ENCODE data around the gene LEFTY1.
A peak's percentile ranks its signal among the peaks of the same experiment; 100 is the strongest.
"Not testable (repeated sequence)": the region's sequence is repeated elsewhere in the genome, so short reads cannot be mapped to it uniquely, and the experiment has no call there.

LEFTY1 gene

DNA sequence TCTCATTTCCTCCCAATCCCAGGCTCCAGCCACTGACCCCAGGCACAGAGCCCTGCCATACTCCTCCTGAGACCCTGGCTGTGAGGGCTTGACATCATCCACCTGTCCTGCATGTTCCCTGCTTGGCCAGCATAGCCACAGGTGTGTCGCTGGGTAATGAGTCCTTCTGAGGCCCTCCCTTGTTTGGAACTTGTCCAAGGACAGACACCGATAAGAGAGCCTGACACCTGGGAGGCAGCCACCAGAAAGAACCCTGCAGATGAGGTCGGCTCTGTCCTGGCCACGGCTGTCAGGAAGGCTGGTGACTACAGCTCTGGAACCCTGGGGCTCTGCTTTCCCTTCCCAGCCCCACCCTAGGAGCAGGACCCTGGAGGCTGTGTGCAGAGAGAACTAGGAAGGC is 41.3 kb downstream of the LEFTY1 start:
- no peak for DNase-seq

DNA sequence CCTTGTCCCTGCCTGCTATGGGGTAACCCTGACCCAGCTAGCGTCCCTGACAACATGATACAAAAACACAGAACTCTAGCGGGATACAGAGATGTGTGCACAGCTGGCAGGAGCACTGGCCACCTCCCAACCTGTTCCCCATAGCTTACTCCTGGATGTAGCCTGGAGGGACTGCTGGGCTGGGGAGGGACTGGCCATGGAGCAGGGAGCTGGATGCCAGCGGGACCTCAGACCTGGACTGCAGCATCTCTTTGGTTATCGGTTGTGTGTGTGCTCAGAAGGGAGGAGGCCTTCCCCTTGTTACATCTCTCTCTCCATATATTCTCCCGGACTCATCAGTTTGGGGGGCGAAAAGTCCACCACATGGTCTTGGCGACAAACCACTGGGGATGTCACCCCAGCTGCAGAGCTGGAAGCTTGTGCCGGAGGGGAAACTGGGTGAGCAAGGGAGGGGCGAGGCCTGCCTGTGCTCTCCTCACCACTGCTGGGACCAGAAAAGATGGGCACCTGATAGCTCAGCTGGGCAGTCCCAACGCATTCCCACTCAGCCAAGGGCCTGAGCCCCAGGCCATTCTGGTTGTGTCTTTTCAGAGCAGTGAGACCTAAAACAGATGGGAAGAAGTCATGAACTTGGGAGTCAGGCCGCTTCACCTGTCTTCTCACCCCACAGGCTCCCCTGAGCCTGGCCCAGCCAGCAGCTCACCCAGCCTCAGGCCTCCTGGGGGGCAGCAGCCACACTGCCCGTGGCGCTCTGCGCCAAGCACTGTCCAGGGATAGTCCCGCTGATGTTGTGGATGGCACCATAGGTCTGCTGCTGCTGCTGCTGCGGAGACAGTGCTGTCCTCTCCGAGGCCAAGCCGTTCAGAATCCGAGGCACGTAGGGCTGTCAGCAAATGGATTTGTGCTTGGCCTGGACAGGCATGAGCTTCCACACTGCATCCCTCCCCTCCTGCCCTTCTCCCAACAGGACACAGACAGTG is 42.3 kb downstream of the LEFTY1 start:
- no peak for DNase-seq

DNA sequence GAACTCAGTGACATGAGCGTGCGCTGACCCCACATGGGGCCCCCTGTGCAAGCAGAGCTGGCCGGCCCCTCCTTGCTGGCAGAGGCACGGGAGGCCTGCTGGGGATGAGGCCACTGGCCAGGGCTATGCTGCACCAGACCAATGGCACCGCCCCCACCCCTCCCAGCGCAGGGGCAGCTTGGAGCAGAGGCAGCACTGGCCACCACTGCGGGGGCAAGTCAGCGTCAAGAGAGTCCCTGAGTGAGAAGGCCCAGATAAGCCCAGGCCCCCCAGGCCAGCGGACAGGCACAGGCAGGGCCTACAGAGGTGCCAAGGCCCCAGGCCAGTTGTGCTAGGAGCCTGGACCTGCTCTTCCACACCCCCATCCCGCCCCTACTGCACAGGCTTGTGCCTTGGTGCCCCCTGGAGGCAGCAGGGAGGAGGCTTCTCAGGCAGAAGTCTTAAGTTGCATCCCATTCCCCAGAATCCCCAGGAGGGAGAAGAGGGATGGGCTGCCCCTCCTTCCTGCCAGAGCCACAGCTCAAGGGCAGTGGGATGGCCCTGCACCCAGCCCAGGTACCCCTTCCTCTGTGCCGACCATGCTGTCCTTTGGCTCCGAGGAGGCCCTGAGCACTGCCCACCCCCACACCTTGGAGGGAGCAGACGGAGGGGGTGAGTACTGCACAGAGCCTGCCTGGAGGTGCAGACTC is 43.2 kb downstream of the LEFTY1 start:
- peak; percentile 61 for DNase-seq

DNA sequence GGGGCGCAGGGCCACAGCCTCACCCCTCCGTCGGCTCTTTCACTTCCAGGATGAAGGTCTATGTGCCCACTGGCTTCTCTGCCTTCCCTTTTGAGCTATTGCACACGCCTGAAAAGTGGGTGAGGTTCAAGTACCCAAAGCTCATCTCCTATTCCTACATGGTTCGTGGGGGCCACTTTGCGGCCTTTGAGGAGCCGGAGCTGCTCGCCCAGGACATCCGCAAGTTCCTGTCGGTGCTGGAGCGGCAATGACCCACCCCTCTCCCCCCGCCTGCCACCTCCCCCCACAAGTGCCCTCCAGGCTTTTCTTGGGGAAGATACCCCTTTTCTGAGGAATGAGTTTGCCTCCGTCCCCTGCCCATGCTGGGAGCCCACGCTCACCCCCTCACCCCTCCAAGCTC is 43.8 kb downstream of the LEFTY1 start:
- DNase-seq: no peak

DNA sequence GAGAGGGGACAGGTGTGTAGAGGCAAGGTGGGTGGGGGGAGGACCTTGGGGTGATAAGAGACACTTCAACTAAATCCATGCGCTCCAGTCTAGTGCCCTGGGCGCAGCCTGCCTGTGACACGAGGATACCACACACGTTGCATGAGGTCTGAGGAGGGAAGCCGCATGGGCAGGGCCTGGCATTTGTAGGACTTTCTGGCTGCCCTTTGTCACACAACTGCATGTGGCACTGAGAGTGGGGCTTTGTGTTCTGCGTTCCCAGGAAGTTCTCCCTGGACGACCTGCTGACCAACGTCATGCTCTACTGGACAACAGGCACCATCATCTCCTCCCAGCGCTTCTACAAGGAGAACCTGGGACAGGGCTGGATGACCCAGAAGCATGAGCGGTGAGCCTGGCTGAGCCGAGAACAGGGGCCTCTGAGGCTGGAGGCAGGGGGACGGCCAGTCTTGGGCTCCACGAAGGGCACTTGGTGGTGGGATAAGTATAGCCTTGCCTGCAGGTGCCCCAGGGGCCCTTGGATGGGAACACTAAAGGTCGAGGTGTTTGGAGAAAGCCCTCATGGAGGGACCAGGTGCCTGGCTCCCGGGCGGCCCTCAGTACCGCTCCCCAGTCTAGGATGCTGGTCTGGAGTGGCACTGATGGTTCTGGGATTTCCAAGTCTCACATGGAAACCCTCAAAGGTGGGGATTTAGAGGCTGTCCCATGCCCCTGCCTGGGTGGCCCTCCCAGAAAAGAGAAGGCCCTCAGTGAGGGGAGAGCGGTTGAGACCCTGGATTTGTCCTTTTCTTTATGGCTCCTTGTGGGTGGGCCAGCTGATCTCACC is 44.5 kb downstream of the LEFTY1 start:
- no peak for DNase-seq

DNA sequence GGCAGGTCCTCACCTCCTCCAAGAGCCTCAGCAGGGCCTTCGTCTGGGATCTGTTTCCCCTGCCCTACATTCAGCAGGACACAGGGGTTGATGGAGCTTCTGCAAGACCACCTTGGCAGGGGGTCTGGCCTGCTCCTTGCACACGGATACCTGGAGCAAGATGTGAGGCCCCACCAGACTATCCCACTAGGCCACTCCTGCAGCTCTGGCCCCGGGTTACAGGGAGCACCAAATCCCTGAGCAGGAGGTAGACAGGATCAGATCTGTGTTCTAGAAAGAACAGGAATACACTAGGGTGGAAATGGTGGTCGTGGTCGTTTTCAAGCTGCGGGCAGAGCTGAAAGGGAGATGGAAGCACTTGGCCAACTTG is 45.5 kb downstream of the LEFTY1 start:
- no peak for DNase-seq

DNA sequence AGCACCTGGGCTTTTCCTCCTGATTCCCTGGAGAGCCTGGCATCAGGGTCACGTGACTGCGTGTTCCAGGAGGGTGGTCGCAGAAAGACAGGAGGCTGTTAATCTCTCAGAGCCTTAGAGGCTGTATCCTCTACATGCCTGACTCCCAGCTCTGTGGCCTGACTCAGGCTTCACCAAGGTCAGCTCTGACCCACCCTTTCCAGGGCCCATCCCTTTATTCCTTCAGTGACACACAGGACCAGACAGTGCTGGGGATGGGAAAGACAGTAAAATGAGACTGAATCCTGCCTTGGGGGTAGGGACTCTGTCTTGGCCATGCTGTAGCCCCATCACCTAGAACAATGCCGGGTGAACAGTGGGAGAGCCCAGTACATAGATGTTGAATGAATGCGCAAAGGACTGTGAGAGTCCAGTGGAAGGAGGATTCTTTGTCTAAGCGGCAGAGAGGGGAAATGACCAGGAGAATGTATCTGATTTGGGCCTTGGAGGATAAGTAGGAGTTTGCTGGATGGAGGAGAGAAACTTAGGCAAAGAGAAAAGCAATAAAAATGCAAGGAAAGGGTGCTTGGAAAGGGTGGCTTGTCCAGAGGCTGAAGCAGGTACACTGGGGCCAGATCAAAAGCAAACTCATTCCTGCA is 46.0 kb downstream of the LEFTY1 start:
- DNase-seq: no peak

DNA sequence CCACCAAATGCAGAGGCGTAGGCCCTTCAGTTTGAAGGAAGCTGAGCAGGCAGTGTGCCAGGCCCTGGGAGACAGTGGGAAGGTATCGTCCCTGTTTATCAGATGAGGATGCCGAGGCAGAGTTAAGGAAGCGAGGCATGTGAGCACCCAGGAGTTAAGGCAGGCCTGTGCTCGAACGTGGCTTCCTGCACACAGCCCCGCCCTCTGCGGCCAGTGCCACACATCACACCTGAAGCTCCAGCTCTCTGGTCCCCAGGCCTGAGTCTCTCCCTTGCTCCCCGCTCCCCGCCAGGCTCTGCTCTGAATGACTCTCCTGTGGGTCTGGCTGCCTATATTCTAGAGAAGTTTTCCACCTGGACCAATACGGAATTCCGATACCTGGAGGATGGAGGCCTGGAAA is 46.9 kb downstream of the LEFTY1 start:
- DNase-seq: no peak

DNA sequence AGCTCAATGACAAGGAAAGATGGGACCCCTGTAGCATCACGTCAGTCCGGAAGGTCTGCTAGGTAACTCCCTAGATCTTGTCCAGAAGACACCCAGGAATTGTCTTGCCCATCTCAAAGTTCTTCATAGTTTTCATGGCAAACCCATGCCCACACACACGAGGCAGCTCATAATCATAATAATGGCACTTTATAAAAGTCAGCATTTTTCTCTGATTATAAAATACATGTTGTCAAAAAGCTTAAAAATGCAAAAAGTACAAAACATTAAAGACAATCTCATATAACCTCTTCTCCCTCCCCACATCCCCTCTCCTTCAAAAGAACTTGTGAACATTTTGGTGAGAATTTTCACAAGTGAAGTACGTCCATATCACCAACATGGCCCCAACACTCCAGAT is 48.2 kb downstream of the LEFTY1 start:
- no peak for DNase-seq

DNA sequence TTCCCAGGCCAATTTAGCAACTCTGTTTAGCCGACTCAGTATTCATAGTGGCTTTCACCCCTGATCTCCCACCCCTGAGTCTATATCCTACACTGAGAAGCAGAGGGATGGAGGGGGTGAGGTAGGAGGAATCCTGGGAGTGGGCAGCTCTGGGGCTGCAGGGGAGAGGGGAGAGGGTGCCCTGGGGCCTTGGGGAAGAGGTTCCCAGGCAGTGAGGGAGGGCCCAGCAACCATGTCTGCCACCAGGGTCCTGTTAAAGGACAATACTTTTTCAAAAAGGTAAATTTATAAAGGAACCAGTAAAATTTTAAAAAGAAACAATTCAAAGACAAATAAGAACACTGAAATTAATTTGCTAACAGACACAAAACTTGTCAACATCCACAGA is 48.7 kb downstream of the LEFTY1 start:
- no peak for DNase-seq

DNA sequence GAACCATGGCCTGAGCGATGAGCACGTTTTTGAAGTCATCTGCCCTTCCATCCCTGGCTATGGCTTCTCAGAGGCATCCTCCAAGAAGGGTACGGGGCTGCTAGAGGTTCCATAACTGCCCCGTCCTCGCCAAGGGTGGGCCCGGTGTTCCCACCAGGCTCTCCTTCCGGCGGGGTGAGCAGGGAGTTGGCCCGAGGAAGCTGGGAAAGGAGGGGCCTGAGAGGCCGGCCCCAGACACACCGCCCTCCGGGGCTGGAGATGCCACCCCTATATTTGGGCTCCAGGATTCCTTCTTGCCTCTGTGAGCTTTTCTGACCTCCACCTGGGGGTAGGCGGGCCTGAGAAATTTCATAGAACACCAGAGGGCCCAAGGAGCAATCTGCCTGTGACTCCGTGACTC is 50.2 kb downstream of the LEFTY1 start:
- no peak for DNase-seq

DNA sequence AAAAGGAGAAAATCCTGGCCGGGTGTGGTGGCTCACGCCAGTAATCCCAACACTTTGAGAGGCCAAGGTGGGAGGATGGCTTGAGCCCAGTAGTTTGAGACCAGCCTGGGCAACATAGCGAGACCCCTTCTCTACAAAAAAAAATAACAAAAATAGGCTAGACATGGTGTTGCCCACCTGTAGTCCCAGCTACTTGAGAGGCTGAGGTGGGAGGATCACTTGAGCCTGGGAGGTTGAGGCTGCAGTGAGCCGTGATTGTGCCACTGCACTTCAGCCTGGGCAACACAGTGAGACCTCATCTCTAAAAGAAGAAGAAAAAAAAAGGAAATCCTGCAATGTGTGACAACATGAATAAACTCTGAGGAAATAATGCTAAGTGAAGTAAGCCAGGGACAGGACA is 52.6 kb downstream of the LEFTY1 start:
- not testable (repeated sequence) for DNase-seq

Measured in suppressor macrophage treated with lipopolysaccharide for 4 hours (primary cell).